Neural crest cell (in vitro differentiated cells): ENCODE results near the gene MYO10. TPM values are rescaled to one million over a fixed set of nuclear protein-coding genes. Genes with fewer than 3 reads are reported as not detected.

Source experiments
- DNase-seq: peaks from one replicate; pipeline ENCODE4 v3.0.0; 2021; ENCODE audit warnings: low read depth, mixed read lengths, low spot score
- H3K27ac Mint-ChIP-seq: one replicate; pipeline ENCODE4 v1.8.0; 2021; ENCODE audit warnings: mild to moderate bottlenecking, mixed read lengths; ENCODE audit not compliant: unreplicated experiment
- H3K27me3 Mint-ChIP-seq: 2 replicates; pipeline ENCODE4 v1.8.0; 2021; ENCODE audit warnings: low read depth, mild to moderate bottlenecking, mixed read lengths
- H3K36me3 Mint-ChIP-seq: 2 replicates; pipeline ENCODE4 v1.8.0; 2021; ENCODE audit warnings: low read depth, mild to moderate bottlenecking, mixed read lengths
- H3K4me1 Mint-ChIP-seq: 2 replicates; pipeline ENCODE4 v1.8.0; 2021; ENCODE audit warnings: mixed read lengths
- H3K4me3 Mint-ChIP-seq: one replicate; pipeline ENCODE4 v1.8.0; 2021; ENCODE audit warnings: mild to moderate bottlenecking, mixed read lengths
- H3K9me3 Mint-ChIP-seq: 2 replicates; pipeline ENCODE4 v1.8.0; 2021; ENCODE audit warnings: mixed read lengths
- CTCF ChIP-seq: fragments of 200-600 bp; sonication (generic); conservative IDR thresholded peaks from 2 replicates; pipeline ENCODE4 v1.5.0; 2021; ENCODE audit warnings: antibody characterized with exemption, mild to moderate bottlenecking
- total RNA-seq: library from RNA; stranded (reverse); gene quantifications from 2 replicates; pipeline ENCODE4 v1.2.1, GENCODE V29; 2021

The MYO10 gene
- total RNA-seq, 1 donor from 2014 or later = 94.4 TPM

- no peaks in the 10 kb centered on the region for H3K9me3 Mint-ChIP-seq
- TF ChIP-seq CTCF = no peak
- DNase-seq = no peak
- H3K4me3 Mint-ChIP-seq = peak overlapping the region; percentile 91
- H3K27me3 Mint-ChIP-seq = peaks cover 31% of the 10 kb centered on the region
- peaks cover 54% of the 10 kb centered on the region for H3K4me1 Mint-ChIP-seq
- no peak overlapping the region for H3K27ac Mint-ChIP-seq
- no peaks in the 10 kb centered on the region for H3K36me3 Mint-ChIP-seq
These were observed 1.5 kb upstream of the MYO10 start for GRCh38 chr5:16937503-16938161.

GRCh38 chr5:16936989-16937438 is 926 bp upstream of the MYO10 start:
- Mint-ChIP-seq H3K4me3 (peak overlapping the region; percentile 91), H3K27me3 (peaks cover 31% of the 10 kb centered on the region), H3K9me3 (no peaks in the 10 kb centered on the region), H3K27ac (no peak overlapping the region), H3K36me3 (no peaks in the 10 kb centered on the region), H3K4me1 (peaks cover 60% of the 10 kb centered on the region)
- DNase-seq = no peak
- TF ChIP-seq CTCF = no peak

- Mint-ChIP-seq H3K4me1 (peaks cover 71% of the 10 kb centered on the region), H3K4me3 (peak overlapping the region; percentile 95)
These were observed 598 bp downstream of the MYO10 start for GRCh38 chr5:16935231-16936149.

GRCh38 chr5:16934677-16935153 is 1.4 kb downstream of the MYO10 start:
- Mint-ChIP-seq H3K36me3 (no peaks in the 10 kb centered on the region), H3K4me1 (peaks cover 74% of the 10 kb centered on the region), H3K27ac (peak overlapping the region; percentile 61), H3K27me3 (peaks cover 28% of the 10 kb centered on the region), H3K9me3 (no peaks in the 10 kb centered on the region), H3K4me3 (peak overlapping the region; percentile 95)
- no peak for TF ChIP-seq CTCF
- no peak for DNase-seq

More at GRCh38 chr5:16935231-16936149, 598 bp downstream of the MYO10 start:
- Mint-ChIP-seq H3K27me3 (peaks cover 31% of the 10 kb centered on the region), H3K27ac (peak overlapping the region; percentile 93), H3K36me3 (no peaks in the 10 kb centered on the region), H3K9me3 (no peaks in the 10 kb centered on the region)
- peak; percentile 14 for DNase-seq
- no peak for TF ChIP-seq CTCF

- H3K9me3 Mint-ChIP-seq = no peaks in the 10 kb centered on the region
- peak overlapping the region; percentile 95 for H3K4me3 Mint-ChIP-seq
- DNase-seq = peak; percentile 82
- peaks cover 73% of the 10 kb centered on the region for H3K4me1 Mint-ChIP-seq
- peak overlapping the region; percentile 64 for H3K27ac Mint-ChIP-seq
- H3K36me3 Mint-ChIP-seq = no peaks in the 10 kb centered on the region
- H3K27me3 Mint-ChIP-seq = peaks cover 26% of the 10 kb centered on the region
- peak; percentile 95 for TF ChIP-seq CTCF
These were observed 2.0 kb downstream of the MYO10 start for GRCh38 chr5:16934123-16934522.
